Smooth muscle cell (in vitro differentiated cells): ENCODE results near the gene C18orf54. TPM values are rescaled to one million over a fixed set of nuclear protein-coding genes. Genes with fewer than 3 reads are reported as not detected.

ENCODE experiments used
- DNase-seq: peaks from one replicate; lab custom pipeline; 2025; ENCODE audit not compliant: unreplicated experiment; lab: John Stamatoyannopoulos, UW
- H2AFZ ChIP-seq: fragments of 200-600 bp; sonication (generic); 2 replicates; pipeline ENCODE4 v1.6.0; 2016; ENCODE audit warnings: antibody characterized with exemption, low read depth, mild to moderate bottlenecking
- H3F3A ChIP-seq: fragments of 200-600 bp; sonication (generic); 2 replicates; pipeline ENCODE4 v1.6.0; 2017; ENCODE audit warnings: antibody characterized with exemption, low read depth
- H3K27ac ChIP-seq: fragments of 200-600 bp; sonication (generic); 2 replicates; pipeline ENCODE4 v1.5.1; 2016; ENCODE audit warnings: low read depth, mild to moderate bottlenecking
- H3K27me3 ChIP-seq: fragments of 200-600 bp; sonication (generic); 2 replicates; pipeline ENCODE4 v1.6.1; 2016; ENCODE audit warnings: low read depth, mild to moderate bottlenecking
- H3K36me3 ChIP-seq: fragments of 200-600 bp; sonication (generic); 2 replicates; pipeline ENCODE4 v1.5.1; 2016; ENCODE audit warnings: low read depth
- H3K4me1 ChIP-seq: fragments of 200-600 bp; sonication (generic); 2 replicates; pipeline ENCODE4 v1.5.1; 2016; ENCODE audit warnings: low read depth
- H3K4me2 ChIP-seq: fragments of 200-600 bp; sonication (generic); 2 replicates; pipeline ENCODE4 v1.6.0; 2016; ENCODE audit warnings: mild to moderate bottlenecking
- H3K4me3 ChIP-seq: fragments of 200-600 bp; sonication (generic); 2 replicates; pipeline ENCODE4 v1.5.1; 2016; ENCODE audit warnings: mild to moderate bottlenecking
- H3K79me2 ChIP-seq: fragments of 200-600 bp; sonication (generic); 2 replicates; pipeline ENCODE4 v1.6.0; 2016; ENCODE audit warnings: low read depth, mild to moderate bottlenecking
- H3K9ac ChIP-seq: fragments of 200-600 bp; sonication (generic); 2 replicates; pipeline ENCODE4 v1.6.0; 2016; ENCODE audit warnings: low read depth
- H3K9me3 ChIP-seq: fragments of 200-600 bp; sonication (generic); replicated peaks from 2 replicates; pipeline ENCODE4 v1.5.1; 2016; ENCODE audit warnings: low read depth
- H4K20me1 ChIP-seq: fragments of 200-600 bp; sonication (generic); 2 replicates; pipeline ENCODE4 v1.6.0; 2016; ENCODE audit warnings: low read depth
- CTCF ChIP-seq: fragments of 200-600 bp; sonication (generic); IDR thresholded peaks from 2 replicates; pipeline ENCODE4 v1.5.1; 2017; ENCODE audit warnings: borderline replicate concordance, mild to moderate bottlenecking, antibody characterized with exemption; ENCODE audit not compliant: insufficient read depth, poor library complexity, severe bottlenecking
- WGBS: methylation state at CpG from one replicate; pipeline ENCODE4 v1.1.7; 2016; ENCODE audit warnings: low lambda C conversion rate; 5-methylcytosine and 5-hydroxymethylcytosine counted together
- polyA plus RNA-seq: library from polyadenylated mRNA; unstranded; fragments of >200 nt; fragmentation: Nextera tagmentation; extraction: Ambion mirVana; gene quantifications from 2 replicates; pipeline ENCODE4 v1.2.1, GENCODE V29; 2016
- total RNA-seq: library from RNA; depleted of rRNA; stranded (reverse); fragments of >200 nt; gene quantifications from 2 replicates; pipeline ENCODE4 v1.2.3, GENCODE V29; 2014

C18orf54 gene
- total and polyA plus RNA-seq, 2 experiments from 2014 or later: 3.4 to 9.3 TPM

GRCh38 chr18:54392543-54393023, 34.9 kb downstream of the C18orf54 start:
- Histone ChIP-seq H4K20me1 (no peaks in the 10 kb centered on the region), H3K9ac (no peak overlapping the region), H3K9me3 (no peaks in the 10 kb centered on the region), H3K79me2 (no peaks in the 10 kb centered on the region), H3F3A (no peaks in the 10 kb centered on the region), H2AFZ (no peak overlapping the region), H3K4me3 (no peak overlapping the region), H3K4me2 (no peak overlapping the region), H3K36me3 (no peaks in the 10 kb centered on the region), H3K27me3 (no peaks in the 10 kb centered on the region), H3K27ac (no peak overlapping the region), H3K4me1 (peaks cover 5% of the 10 kb centered on the region)
- DNase-seq: no peak
- TF ChIP-seq CTCF: peak; percentile 69
- 30% methylated on average over 3 of the region's 3 CpGs for WGBS

GRCh38 chr18:54393648-54394294, 36.1 kb downstream of the C18orf54 start:
- H3K27ac ChIP-seq: no peak overlapping the region
- H2AFZ ChIP-seq: no peak overlapping the region
- H3K9ac ChIP-seq: no peak overlapping the region

GRCh38 chr18:54396760-54397159, 39.1 kb downstream of the C18orf54 start:
- H3K27me3 ChIP-seq: no peaks in the 10 kb centered on the region
- WGBS: 91% methylated on average over 1 of the region's 1 CpG
- H2AFZ ChIP-seq: no peak overlapping the region
- no peak for DNase-seq
- H3K4me2 ChIP-seq: no peak overlapping the region
- H3F3A ChIP-seq: no peaks in the 10 kb centered on the region
- no peak overlapping the region for H3K27ac ChIP-seq
- H3K9me3 ChIP-seq: no peaks in the 10 kb centered on the region
- no peaks in the 10 kb centered on the region for H3K79me2 ChIP-seq
- H4K20me1 ChIP-seq: no peaks in the 10 kb centered on the region
- no peaks in the 10 kb centered on the region for H3K36me3 ChIP-seq
- no peaks in the 10 kb centered on the region for H3K4me1 ChIP-seq
- no peak for TF ChIP-seq CTCF
- no peak overlapping the region for H3K9ac ChIP-seq
- no peak overlapping the region for H3K4me3 ChIP-seq

More at GRCh38 chr18:54393648-54394294, 36.1 kb downstream of the C18orf54 start:
- WGBS: 78% methylated on average over 1 of the region's 1 CpG
- no peak for DNase-seq
- Histone ChIP-seq H3K36me3 (no peaks in the 10 kb centered on the region), H3K4me1 (peaks cover under 1% of the 10 kb centered on the region), H3K4me2 (no peak overlapping the region), H3K4me3 (no peak overlapping the region), H4K20me1 (no peaks in the 10 kb centered on the region), H3K79me2 (no peaks in the 10 kb centered on the region), H3F3A (no peaks in the 10 kb centered on the region), H3K27me3 (no peaks in the 10 kb centered on the region), H3K9me3 (no peaks in the 10 kb centered on the region)
- TF ChIP-seq CTCF: no peak

GRCh38 chr18:54405290-54405689, 47.6 kb downstream of the C18orf54 start:
- DNase-seq: no peak
- Histone ChIP-seq H3K9me3 (no peaks in the 10 kb centered on the region), H3K27me3 (no peaks in the 10 kb centered on the region), H3K27ac (no peak overlapping the region), H3K9ac (no peak overlapping the region), H3K4me3 (no peak overlapping the region), H3F3A (no peaks in the 10 kb centered on the region), H4K20me1 (no peaks in the 10 kb centered on the region), H3K79me2 (no peaks in the 10 kb centered on the region), H2AFZ (no peak overlapping the region), H3K4me2 (no peak overlapping the region), H3K36me3 (no peaks in the 10 kb centered on the region), H3K4me1 (no peaks in the 10 kb centered on the region)
- no peak for TF ChIP-seq CTCF
